ENCODE data around the gene TTC8.

GRCh38 chr14:88848571-88848970 is 24.1 kb downstream of the TTC8 start:
- TF ChIP-seq CTCF (IDR thresholded peaks at IDR 0.05) (no peak), POLR2A (IDR thresholded peaks at IDR 0.05) (no peak), EP300 (IDR thresholded peaks at IDR 0.05) (no peak)
